SHP77 (cell line): ENCODE results near the gene C11orf21.

Experiments
- DNase-seq, 2 experiments: peaks; one replicate each; lab custom pipeline; 2025; lab: John Stamatoyannopoulos, UW

C11orf21 gene

GRCh38 chr11:2320568-2321310, 19.0 kb upstream of the C11orf21 start:
- DNase-seq: no peak

GRCh38 chr11:2319791-2320472, 18.2 kb upstream of the C11orf21 start:
- no peak for DNase-seq

GRCh38 chr11:2318707-2319106, 17.0 kb upstream of the C11orf21 start:
- DNase-seq: no peak

GRCh38 chr11:2318123-2318522, 16.4 kb upstream of the C11orf21 start:
- DNase-seq: no peak

- no peak for DNase-seq
These were observed 15.8 kb upstream of the C11orf21 start for GRCh38 chr11:2317354-2318050.

- DNase-seq: no peak
These were observed 15.2 kb upstream of the C11orf21 start for GRCh38 chr11:2316963-2317244.

- no peak for DNase-seq
These were observed 14.6 kb upstream of the C11orf21 start for GRCh38 chr11:2316169-2316962.

- DNase-seq: no peak
These were observed 13.9 kb upstream of the C11orf21 start for GRCh38 chr11:2315395-2316168.

- no peak for DNase-seq
These were observed 13.0 kb upstream of the C11orf21 start for GRCh38 chr11:2314525-2315394.

- DNase-seq: no peak
These were observed 12.4 kb upstream of the C11orf21 start for GRCh38 chr11:2314136-2314524.

GRCh38 chr11:2313051-2313951, 11.6 kb upstream of the C11orf21 start:
- no peak for DNase-seq

GRCh38 chr11:2312232-2313042, 10.7 kb upstream of the C11orf21 start:
- no peak for DNase-seq

- DNase-seq: no peak
These were observed 9.8 kb upstream of the C11orf21 start for GRCh38 chr11:2311353-2312133.

GRCh38 chr11:2310786-2311352, 9.2 kb upstream of the C11orf21 start:
- DNase-seq: no peak

GRCh38 chr11:2310073-2310785, 8.5 kb upstream of the C11orf21 start:
- no peak for DNase-seq

- DNase-seq: no peak
These were observed 7.7 kb upstream of the C11orf21 start for GRCh38 chr11:2309251-2310072.
